NCI-H2196 treated with DMSO at 0.1 percent for 48 hours (cell line): ENCODE data around the gene TMEM225B.
"Not testable (repeated sequence)": the region's sequence is repeated elsewhere in the genome, so short reads cannot be mapped to it uniquely, and the experiment has no call there.

Experiments
- DNase-seq: peaks from one replicate; lab custom pipeline; 2025; ENCODE audit not compliant: unreplicated experiment; lab: John Stamatoyannopoulos, UW

Gene TMEM225B

GRCh38 chr7:99653754-99654153, 55.7 kb downstream of the TMEM225B start:
- no peak for DNase-seq

DNA sequence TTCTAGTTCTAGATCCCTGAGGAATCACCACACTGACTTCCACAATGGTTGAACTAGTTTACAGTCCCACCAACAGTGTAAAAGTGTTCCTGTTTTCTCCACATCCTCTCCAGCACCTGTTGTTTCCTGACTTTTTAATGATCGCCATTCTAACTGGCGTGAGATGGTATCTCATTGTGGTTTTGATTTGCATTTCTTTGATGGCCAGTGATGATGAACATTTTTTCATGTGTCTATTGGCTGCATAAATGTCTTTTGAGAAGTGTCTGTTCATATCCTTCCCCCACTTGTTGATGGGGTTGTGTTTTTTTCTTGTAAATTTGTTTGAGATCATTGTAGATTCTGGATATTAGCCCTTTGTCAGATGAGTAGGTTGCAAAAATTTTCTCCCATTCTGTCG, 56.6 kb downstream of the TMEM225B start:
- DNase-seq: not testable (repeated sequence)

- DNase-seq: not testable (repeated sequence)
Observed at GRCh38 chr7:99657879-99658278, 59.8 kb downstream of the TMEM225B start.
